ENCODE data around the gene GTF2IRD1. TPM values are rescaled to one million over a fixed set of nuclear protein-coding genes. Genes with fewer than 3 reads are reported as not detected.
"Not testable (repeated sequence)": the region's sequence is repeated elsewhere in the genome, so short reads cannot be mapped to it uniquely, and the experiment has no call there.

GTF2IRD1 gene
- total RNA-seq, 4 donors from 2014 or later = 14.6 to 35.7 (median 17.1) TPM

DNA sequence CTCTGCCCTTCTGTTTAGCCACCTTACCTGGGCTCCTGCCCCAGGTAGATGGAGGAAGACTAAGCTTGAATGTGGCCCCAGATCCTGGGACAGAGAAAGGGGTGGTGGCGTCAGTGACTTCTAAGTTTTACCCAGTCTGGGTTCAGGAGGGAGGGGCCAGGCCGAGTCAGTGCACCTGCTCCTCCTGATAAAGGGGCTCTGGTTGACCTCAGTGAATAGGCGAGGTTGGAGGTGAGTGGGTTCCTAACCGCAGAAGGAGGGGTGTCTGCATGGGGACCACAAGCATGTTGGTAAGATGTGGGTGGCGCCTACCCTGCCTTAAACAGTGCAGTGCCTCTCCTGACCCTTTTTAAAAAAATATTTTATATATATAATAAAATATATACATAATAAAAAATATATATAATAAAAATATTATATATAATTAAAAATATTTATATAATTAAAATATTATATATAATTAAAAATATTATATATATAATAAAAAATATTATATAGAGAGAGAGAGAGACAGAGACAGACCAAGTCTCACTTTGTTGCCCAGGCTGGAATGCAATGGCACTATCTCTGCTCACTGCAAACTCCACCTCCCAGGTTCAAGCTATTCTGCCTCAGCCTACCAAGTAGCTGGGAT lies 106.5 kb downstream of the GTF2IRD1 start:
- no peak for DNase-seq (ENCODE audit: low spot score in 2 of 2)
- WGBS, 2 donors = 88 to 90% methylated on average over 5 of the region's 5 CpGs
- no peak for TF ChIP-seq POLR2A (IDR thresholded peaks at IDR 0.05)
- TF ChIP-seq CTCF (IDR thresholded peaks at IDR 0.05) = no peak
- no peak for TF ChIP-seq EP300 (IDR thresholded peaks at IDR 0.05)
- Histone ChIP-seq H3K9me3 (no peaks in the 10 kb centered on the region), H3K36me3 (peaks cover 0 to 87% (median 0%) of the 10 kb centered on the region in 3 donors), H3K4me3 (no peak overlapping the region), H3K4me1 (no peaks in the 10 kb centered on the region), H3K27me3 (no peaks in the 10 kb centered on the region), H3K27ac (no peak overlapping the region)

DNA sequence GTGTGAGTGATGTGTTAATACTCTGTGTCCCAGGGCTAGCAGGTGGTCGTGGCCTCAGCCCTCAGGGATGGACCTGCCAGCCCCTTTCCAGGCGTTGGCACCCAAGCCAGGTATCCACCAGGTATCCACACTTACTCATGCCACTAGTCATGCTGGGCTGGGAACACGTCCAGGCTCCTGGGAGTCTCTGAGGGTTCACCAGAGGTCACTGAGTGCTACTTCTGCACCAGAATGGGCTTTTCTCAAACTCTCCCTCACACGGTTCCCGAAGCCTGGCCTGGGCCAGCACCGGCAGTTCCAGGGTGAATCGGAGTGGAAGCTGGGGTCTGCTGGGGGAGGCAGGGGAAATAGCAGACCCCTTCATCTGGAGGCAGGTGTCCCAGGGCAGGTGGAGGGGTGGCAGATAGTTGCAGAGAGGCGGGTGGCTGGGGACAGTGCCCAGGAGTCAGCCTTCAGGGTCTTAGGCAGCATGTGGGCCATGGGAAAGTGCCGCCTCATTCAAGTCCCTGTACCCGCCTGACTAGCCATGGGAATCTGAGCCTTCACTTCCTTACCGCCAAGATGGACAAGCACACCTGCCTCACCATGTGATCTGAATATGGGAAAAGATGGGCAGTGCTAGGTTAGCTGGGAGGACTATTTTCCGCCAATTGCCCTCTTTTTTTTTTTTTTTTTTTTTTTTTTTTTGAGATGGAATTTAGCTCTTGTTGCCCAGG lies 108.3 kb downstream of the GTF2IRD1 start:
- WGBS, 2 donors = 88 to 91% methylated on average over 12 of the region's 12 CpGs

DNA sequence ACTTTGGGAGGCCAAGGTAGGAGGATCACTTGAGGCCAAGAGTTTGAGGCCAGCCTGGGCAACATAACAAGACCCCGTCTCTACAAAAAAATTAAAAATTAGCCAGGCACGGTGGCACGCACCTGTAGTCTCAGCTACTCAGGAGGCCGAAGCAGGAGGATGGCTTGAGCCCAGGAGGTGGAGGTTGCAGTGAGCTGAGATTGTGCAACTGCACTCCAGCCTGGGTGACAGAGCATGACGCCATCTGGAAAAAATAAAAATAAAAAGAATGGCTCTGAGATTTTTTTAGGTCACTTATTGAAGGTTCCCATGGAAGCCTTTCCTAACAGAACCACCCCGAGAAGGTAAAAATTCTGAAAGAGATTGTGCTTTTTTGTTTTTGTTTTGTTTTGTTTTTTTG lies 109.9 kb downstream of the GTF2IRD1 start:
- H3K4me3 ChIP-seq; H3K9me3 ChIP-seq; H3K27me3 ChIP-seq; DNase-seq (ENCODE audit: low spot score in 2 of 2); H3K4me1 ChIP-seq; H3K27ac ChIP-seq: not testable (repeated sequence)
- WGBS, 2 donors = 87 to 93% methylated on average over 6 of the region's 6 CpGs
- H3K36me3 ChIP-seq = peaks cover 0 to 55% (median 0%) of the 10 kb centered on the region in 3 donors

More for the DNA sequence above, 108.3 kb downstream of the GTF2IRD1 start:
- no peak overlapping the region for H3K27ac ChIP-seq
- TF ChIP-seq EP300 (IDR thresholded peaks at IDR 0.05) (no peak), CTCF (IDR thresholded peaks at IDR 0.05) (no peak), POLR2A (IDR thresholded peaks at IDR 0.05) (no peak)
- no peak for DNase-seq (ENCODE audit: low spot score in 2 of 2)
- H3K4me3 ChIP-seq = no peak overlapping the region
- H3K36me3 ChIP-seq = peaks cover 0 to 68% (median 0%) of the 10 kb centered on the region in 3 donors
- no peaks in the 10 kb centered on the region for H3K27me3 ChIP-seq
- no peaks in the 10 kb centered on the region for H3K4me1 ChIP-seq
- H3K9me3 ChIP-seq = no peaks in the 10 kb centered on the region

DNA sequence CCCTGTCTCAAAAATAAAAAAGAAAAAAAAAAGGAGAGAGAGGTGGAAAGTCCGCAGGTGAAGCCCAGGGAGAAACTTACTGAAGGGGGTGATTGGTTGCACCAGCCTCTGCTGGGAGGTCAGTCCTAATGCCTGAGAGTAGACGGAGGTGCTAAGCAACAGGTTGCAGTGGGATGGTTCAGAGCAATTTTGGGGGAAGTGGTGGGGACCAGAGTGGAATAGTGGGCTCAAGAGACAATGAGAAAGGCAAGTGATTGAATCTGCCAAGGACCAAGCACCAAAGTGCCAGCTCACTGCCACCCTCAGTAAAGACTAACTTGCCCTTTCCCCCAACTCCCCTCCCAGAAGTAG lies 113.6 kb downstream of the GTF2IRD1 start:
- WGBS, 2 donors = 92 to 95% methylated on average over 2 of the region's 2 CpGs

DNA sequence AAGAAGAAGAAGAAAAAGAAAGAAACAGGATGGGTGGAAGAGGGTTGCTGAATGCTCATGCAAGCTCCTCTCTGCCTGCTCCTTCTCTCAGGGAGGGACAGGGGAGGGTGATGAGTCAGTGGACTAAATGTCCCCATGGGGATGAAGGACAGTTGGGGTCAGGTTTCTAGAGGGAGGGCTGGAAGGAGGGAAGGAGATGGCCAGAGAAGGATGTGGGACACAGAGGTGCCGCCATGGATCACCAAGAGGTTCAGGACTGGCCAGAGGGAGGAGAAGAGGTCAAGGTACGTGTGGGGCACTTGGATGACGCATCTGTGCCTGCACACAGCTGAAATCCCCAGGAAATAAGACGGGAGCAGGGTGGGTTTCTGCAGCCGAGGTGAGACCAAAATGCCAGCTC lies 115.0 kb downstream of the GTF2IRD1 start:
- no peaks in the 10 kb centered on the region for H3K27me3 ChIP-seq
- 67 to 75% methylated on average over 5 of the region's 5 CpGs for WGBS, 2 donors
- no peak overlapping the region for H3K27ac ChIP-seq
- peaks cover 0 to 15% (median 0%) of the 10 kb centered on the region in 3 donors for H3K36me3 ChIP-seq
- TF ChIP-seq POLR2A (IDR thresholded peaks at IDR 0.05) (no peak), EP300 (IDR thresholded peaks at IDR 0.05) (no peak), CTCF (IDR thresholded peaks at IDR 0.05) (no peak)
- no peak overlapping the region for H3K4me3 ChIP-seq
- no peak for DNase-seq (ENCODE audit: low spot score in 2 of 2)
- H3K4me1 ChIP-seq = peaks cover 0 to 2% (median 0%) of the 10 kb centered on the region in 4 donors
- no peaks in the 10 kb centered on the region for H3K9me3 ChIP-seq

More for the DNA sequence above, 113.6 kb downstream of the GTF2IRD1 start:
- no peak for DNase-seq (ENCODE audit: low spot score in 2 of 2)
- Histone ChIP-seq H3K4me1 (no peaks in the 10 kb centered on the region), H3K4me3 (no peak overlapping the region), H3K36me3 (peaks cover 0 to 22% (median 0%) of the 10 kb centered on the region in 3 donors), H3K9me3 (no peaks in the 10 kb centered on the region), H3K27me3 (no peaks in the 10 kb centered on the region), H3K27ac (no peak overlapping the region)
- TF ChIP-seq EP300 (IDR thresholded peaks at IDR 0.05) (no peak), CTCF (IDR thresholded peaks at IDR 0.05) (no peak), POLR2A (IDR thresholded peaks at IDR 0.05) (no peak)
